Right lobe of liver (tissue), 6 donors: Measurements from ENCODE around the gene FYB1. TPM values are rescaled to one million over a fixed set of nuclear protein-coding genes. Genes with fewer than 3 reads are reported as not detected.
"Not testable (repeated sequence)": the region's sequence is repeated elsewhere in the genome, so short reads cannot be mapped to it uniquely, and the experiment has no call there.

Experiments
- ATAC-seq, 4 donors: fragments of 200-7000 bp; cut with Tn5 transposase; one replicate each; pipeline ENCODE4 v1.9.1; 2020; ENCODE audit warnings: mild to moderate bottlenecking in 4 of 4, moderate library complexity in 4 of 4
- DNase-seq, 3 donors: peaks; one replicate each; pipeline ENCODE4 v3.0.0-alpha.2; 2020
- H3K27ac ChIP-seq, 3 donors: fragments of 200-600 bp; one replicate each; pipeline ENCODE4 v1.8.0; 2022
- H3K27me3 ChIP-seq, 2 donors: fragments of 200-600 bp; one replicate each; pipeline ENCODE4 v1.8.0; 2022
- H3K36me3 ChIP-seq, 4 donors: fragments of 200-600 bp; sonication (generic) in 1 of 4; one replicate each; pipeline versions ENCODE4 v1.5.1 to v1.8.0; 2017 to 2022; ENCODE audit warnings: control low read depth in 1 of 4
- H3K4me1 ChIP-seq, 4 donors: fragments of 200-600 bp; sonication (generic) in 1 of 4; one replicate each; pipeline versions ENCODE4 v1.5.1 to v1.8.0; 2017 to 2022; ENCODE audit warnings: control low read depth in 1 of 4
- H3K4me3 ChIP-seq, 3 donors: fragments of 200-600 bp; one replicate each; pipeline ENCODE4 v1.8.0; 2022
- H3K9me3 ChIP-seq, 4 donors: fragments of 200-600 bp; sonication (generic) in 1 of 4; one replicate each; pipeline versions ENCODE4 v1.5.1 to v1.8.0; 2017 to 2022; ENCODE audit warnings: control low read depth in 1 of 4
- POLR2A ChIP-seq: fragments of 450-650 bp; IDR thresholded peaks from one replicate; pipeline ENCODE4 v1.6.1; 2017; ENCODE audit warnings: antibody characterized with exemption, mild to moderate bottlenecking
- WGBS: methylation state at CpG from one replicate; pipeline ENCODE4 v1.1.6; 2018; ENCODE audit warnings: low coverage, low lambda C conversion rate; ENCODE audit not compliant: insufficient coverage; ENCODE audit errors: missing lambda C conversion rate; 5-methylcytosine and 5-hydroxymethylcytosine counted together
- intact Hi-C, 2 donors: fragments of 100-400 bp; cut with DNase I; formaldehyde crosslinking; loops; one replicate each; pipeline versions ENCODE4 v1.11.2 to v1.14.1; 2022
- total RNA-seq, 6 experiments: library from RNA; depleted of rRNA in 2 of 6; stranded (reverse); fragments of >200 nt in 2 of 6; fragmentation: NEBNext Ultra II Directional in 3 of 6; extraction: Animal tissue kit (Norgen Biotek cat#: 25700) in 3 of 6; gene quantifications; one replicate each; pipeline versions ENCODE4 v1.1.0 to v1.2.4, GENCODE V29; 2016 to 2023
- TF ChIP-seq, protein P1 (sequence below), 4 donors: fragments of 200-600 bp in 3 of 4; fragments of 450-650 bp in 1 of 4; IDR thresholded peaks; one replicate each; pipeline versions ENCODE4 v1.5.1 to v1.8.0; 2016 to 2022; ENCODE audit warnings: antibody characterized with exemption in 4 of 4, mild to moderate bottlenecking in 2 of 4
- donor health status: DM: no; HTN: yes; CAD: no.
- donor health status: DM: no; HTN: no; CAD: no.
- donor health status: DM: no; HTN: no; CAD: no.
- donor health status: DM: no; HTN: yes; CAD: no.
- donor health status: DM: no; HTN: yes; CAD: no.

The FYB1 gene
- total RNA-seq, 6 experiments from 2014 or later: 3.7 to 15.3 (median 9.1) TPM

GRCh38 chr5:39185761-39186160 is 33.6 kb downstream of the FYB1 start:
- Histone ChIP-seq H3K27ac (no peak overlapping the region), H3K4me3 (no peak overlapping the region), H3K4me1 (no peaks in the 10 kb centered on the region), H3K9me3 (no peaks in the 10 kb centered on the region), H3K27me3 (no peaks in the 10 kb centered on the region), H3K36me3 (no peaks in the 10 kb centered on the region)
- intact Hi-C loops: no loop called here
- TF ChIP-seq, protein P1, sequence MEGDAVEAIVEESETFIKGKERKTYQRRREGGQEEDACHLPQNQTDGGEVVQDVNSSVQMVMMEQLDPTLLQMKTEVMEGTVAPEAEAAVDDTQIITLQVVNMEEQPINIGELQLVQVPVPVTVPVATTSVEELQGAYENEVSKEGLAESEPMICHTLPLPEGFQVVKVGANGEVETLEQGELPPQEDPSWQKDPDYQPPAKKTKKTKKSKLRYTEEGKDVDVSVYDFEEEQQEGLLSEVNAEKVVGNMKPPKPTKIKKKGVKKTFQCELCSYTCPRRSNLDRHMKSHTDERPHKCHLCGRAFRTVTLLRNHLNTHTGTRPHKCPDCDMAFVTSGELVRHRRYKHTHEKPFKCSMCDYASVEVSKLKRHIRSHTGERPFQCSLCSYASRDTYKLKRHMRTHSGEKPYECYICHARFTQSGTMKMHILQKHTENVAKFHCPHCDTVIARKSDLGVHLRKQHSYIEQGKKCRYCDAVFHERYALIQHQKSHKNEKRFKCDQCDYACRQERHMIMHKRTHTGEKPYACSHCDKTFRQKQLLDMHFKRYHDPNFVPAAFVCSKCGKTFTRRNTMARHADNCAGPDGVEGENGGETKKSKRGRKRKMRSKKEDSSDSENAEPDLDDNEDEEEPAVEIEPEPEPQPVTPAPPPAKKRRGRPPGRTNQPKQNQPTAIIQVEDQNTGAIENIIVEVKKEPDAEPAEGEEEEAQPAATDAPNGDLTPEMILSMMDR (IDR thresholded peaks at IDR 0.05): no peak
- TF ChIP-seq POLR2A: no peak
- ATAC-seq (no peak), DNase-seq (no peak)
- 83% methylated on average over 8 of the region's 9 CpGs for WGBS

DNA sequence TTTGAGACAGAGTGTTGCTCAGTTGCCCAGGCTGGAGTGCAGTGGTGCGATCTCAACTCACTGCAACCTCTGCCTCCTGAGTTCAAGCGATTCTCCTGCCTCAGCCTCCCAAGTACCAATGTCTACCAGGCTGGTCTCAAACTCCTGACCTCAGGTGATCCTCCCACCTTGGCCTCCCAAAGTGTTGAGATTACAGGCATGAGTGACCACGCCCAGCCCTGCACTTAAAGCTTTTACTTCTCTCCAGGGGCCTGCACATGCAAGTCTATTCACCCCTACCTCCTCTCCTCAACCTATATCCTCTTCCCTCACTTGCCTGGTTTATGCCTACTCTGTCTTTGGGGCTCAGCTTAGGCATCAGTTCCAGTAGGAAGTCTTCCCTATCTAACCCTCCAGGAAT is 39.8 kb downstream of the FYB1 start:
- H3K4me1 ChIP-seq, H3K36me3 ChIP-seq, intact Hi-C loops, H3K27ac ChIP-seq, H3K4me3 ChIP-seq, DNase-seq, H3K27me3 ChIP-seq, H3K9me3 ChIP-seq, ATAC-seq: not testable (repeated sequence)
- WGBS: 79% methylated on average over 2 of the region's 3 CpGs

GRCh38 chr5:39178861-39179260 is 40.5 kb downstream of the FYB1 start:
- TF ChIP-seq POLR2A: no peak
- TF ChIP-seq, protein P1 (IDR thresholded peaks at IDR 0.05): no peak
- H3K27me3 ChIP-seq: no peaks in the 10 kb centered on the region
- 64% methylated on average over 8 of the region's 8 CpGs for WGBS
- no peak overlapping the region for H3K4me3 ChIP-seq
- ATAC-seq (no peak), DNase-seq (no peak)
- H3K27ac ChIP-seq: no peak overlapping the region
- no peaks in the 10 kb centered on the region for H3K36me3 ChIP-seq
- no peaks in the 10 kb centered on the region for H3K4me1 ChIP-seq
- intact Hi-C loops: no loop called here
- H3K9me3 ChIP-seq: no peaks in the 10 kb centered on the region

- Histone ChIP-seq H3K27me3 (no peaks in the 10 kb centered on the region), H3K36me3 (no peaks in the 10 kb centered on the region), H3K27ac (no peak overlapping the region), H3K9me3 (no peaks in the 10 kb centered on the region), H3K4me3 (no peak overlapping the region), H3K4me1 (no peaks in the 10 kb centered on the region)
- WGBS: 31% methylated on average over 3 of the region's 3 CpGs
- no peak for DNase-seq
- intact Hi-C loops: no loop called here
- ATAC-seq: no peak
- TF ChIP-seq POLR2A: no peak
- TF ChIP-seq, protein P1 (IDR thresholded peaks at IDR 0.05): no peak
Measured at GRCh38 chr5:39178171-39178570, 41.2 kb downstream of the FYB1 start.

- 42% methylated on average over 3 of the region's 3 CpGs for WGBS
- no peaks in the 10 kb centered on the region for H3K27me3 ChIP-seq
- H3K9me3 ChIP-seq: no peaks in the 10 kb centered on the region
- peak; percentile 40 to 66 (median 49) for ATAC-seq
- intact Hi-C loops: no loop called here
- no peak for DNase-seq
- H3K4me1 ChIP-seq: no peaks in the 10 kb centered on the region
- no peak overlapping the region for H3K27ac ChIP-seq
- H3K36me3 ChIP-seq: no peaks in the 10 kb centered on the region
- TF ChIP-seq, protein P1 (IDR thresholded peaks at IDR 0.05): no peak
- TF ChIP-seq POLR2A: no peak
- no peak overlapping the region for H3K4me3 ChIP-seq
Measured at GRCh38 chr5:39177631-39177964, 41.8 kb downstream of the FYB1 start.
